GM18951 (cell line): ENCODE results near the gene SCUBE1.

Source experiments
- POLR2A ChIP-seq: IDR thresholded peaks from 4 replicates; pipeline ENCODE4 v1.6.1; 2011; ENCODE audit warnings: mild to moderate bottlenecking; ENCODE audit not compliant: insufficient read length, insufficient read depth; ENCODE audit errors: extremely low read depth
- in situ Hi-C: fragments of 300-500 bp; cut with MboI; formaldehyde crosslinking; loops from one replicate; pipeline ENCODE4 v1.12.0; 2022; ENCODE audit warnings: low sequenced_read_pairs, mixed read lengths, inconsistent platforms; ENCODE audit not compliant: unreplicated experiment

The SCUBE1 gene

GRCh38 chr22:43343262-43343669 lies at the start of gene SCUBE1:
Gene SCUBE1 (minus strand): TSS chr22:43343372. CDS start chr22:43343261, 111 bp downstream.
- TF ChIP-seq POLR2A = no peak
- in situ Hi-C loops = no loop called here

- TF ChIP-seq POLR2A = no peak
- in situ Hi-C loops = loop anchor here (25.0 kb wide), 1 partner anchor 495 kb away; the partner anchor contains the start of gene PNPLA5
Observed at GRCh38 chr22:43392385-43392989, 49.3 kb upstream of the SCUBE1 start.

GRCh38 chr22:43391306-43391705 lies 48.1 kb upstream of the SCUBE1 start:
- in situ Hi-C loops = loop anchor here (25.0 kb wide), 1 partner anchor 496 kb away; the partner anchor contains the start of gene PNPLA5
- no peak for TF ChIP-seq POLR2A

DNA sequence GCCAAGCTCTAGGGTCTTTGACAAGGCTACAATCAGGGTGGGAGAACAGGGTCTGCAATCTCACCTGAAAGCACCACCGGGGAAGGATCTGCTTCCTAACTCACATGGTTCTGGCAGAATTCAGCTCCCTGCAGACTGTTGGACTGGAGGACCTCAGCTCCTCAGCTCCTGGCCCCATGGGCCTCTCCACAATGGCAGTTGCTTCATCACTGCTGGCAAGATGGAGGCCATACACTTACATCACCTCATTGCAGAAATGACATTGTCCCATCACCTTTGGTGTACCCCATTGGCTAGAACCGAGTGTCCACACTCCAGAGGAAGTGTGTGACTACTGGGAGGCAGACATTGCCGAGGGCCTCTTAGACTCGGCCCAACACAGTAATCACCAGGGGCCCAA lies 47.7 kb upstream of the SCUBE1 start:
- in situ Hi-C loops = loop anchor here (25.0 kb wide), 1 partner anchor 496 kb away; the partner anchor contains the start of gene PNPLA5

DNA sequence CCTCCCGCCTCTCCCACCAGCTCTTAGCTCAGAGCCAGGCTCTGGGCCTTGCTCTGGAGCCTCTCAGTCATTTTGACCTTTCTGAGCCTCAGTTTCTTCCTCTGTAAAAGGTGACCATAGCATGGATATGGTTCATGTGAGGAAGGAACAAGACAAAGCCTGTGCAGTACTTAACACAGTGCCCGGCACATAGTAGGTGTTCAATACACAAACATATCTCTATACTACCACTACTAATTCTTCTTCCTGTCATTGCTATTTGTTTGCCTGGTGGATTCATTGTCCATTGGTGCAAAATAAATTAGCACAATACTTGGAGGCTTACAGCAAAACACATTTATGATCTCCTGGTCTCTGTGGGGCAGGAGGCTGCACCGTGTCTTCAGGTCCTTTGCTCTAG lies 47.0 kb upstream of the SCUBE1 start:
- in situ Hi-C loops = loop anchor here (25.0 kb wide), 1 partner anchor 497 kb away; the partner anchor contains the start of gene PNPLA5
- no peak for TF ChIP-seq POLR2A

More for the DNA sequence above, 47.7 kb upstream of the SCUBE1 start:
- TF ChIP-seq POLR2A = no peak

- no peak for TF ChIP-seq POLR2A
- in situ Hi-C loops = loop anchor here (5.0 to 25.0 kb wide), 2 partner anchors 117 to 498 kb away; partner anchors contain the start of gene PNPLA5
Observed at GRCh38 chr22:43389227-43389836, 46.2 kb upstream of the SCUBE1 start.

DNA sequence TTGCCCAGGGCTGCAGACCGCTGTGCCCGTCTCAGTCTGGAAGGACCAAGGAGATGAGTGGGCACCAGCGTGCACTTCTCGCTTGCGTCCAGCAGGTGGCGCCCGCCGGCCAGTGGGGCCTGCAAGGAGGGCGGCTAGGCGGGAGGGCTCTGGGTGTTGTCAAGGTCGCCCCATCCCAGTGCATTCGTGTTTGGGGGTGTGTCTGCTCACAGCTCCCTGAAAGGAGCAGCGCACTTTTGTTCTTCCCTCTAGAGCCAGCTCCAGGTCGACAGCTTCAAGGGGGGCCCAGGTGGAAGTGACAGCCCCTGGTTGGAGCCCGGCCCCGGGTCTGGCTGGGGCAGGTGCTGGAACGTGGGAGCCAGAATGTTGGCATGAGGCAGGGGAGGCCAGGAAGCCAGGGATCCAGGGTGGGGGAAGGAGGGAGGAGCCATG lies 45.3 kb upstream of the SCUBE1 start:
- TF ChIP-seq POLR2A = no peak
- in situ Hi-C loops = loop anchor here (5.0 to 25.0 kb wide), 2 partner anchors 116 to 499 kb away; partner anchors contain the start of gene PNPLA5

DNA sequence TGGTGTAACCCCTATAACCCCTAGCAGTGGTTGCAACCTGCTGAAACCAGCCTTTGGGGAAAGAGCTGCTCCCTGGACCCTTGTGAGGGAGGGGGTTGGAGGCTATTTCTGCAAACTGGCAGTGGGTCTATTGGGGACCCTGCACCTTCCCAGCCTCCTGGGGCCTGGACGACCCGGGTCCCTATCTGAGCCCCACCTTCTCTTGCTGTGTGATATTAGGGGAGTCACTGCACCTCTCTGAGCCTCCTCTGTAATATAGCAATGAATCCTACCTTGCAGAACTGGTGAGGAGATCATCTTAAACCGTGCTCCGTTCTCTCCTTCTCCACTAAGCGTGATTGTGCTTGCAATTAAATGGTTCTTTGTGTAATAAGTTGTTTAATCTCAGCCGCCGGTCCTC lies 44.6 kb upstream of the SCUBE1 start:
- in situ Hi-C loops = loop anchor here (5.0 to 25.0 kb wide), 2 partner anchors 116 to 499 kb away; partner anchors contain the start of gene PNPLA5
- TF ChIP-seq POLR2A = no peak

GRCh38 chr22:43385770-43386641 lies 42.8 kb upstream of the SCUBE1 start:
- in situ Hi-C loops = loop anchor here (5.0 to 25.0 kb wide), 2 partner anchors 114 to 501 kb away; partner anchors contain the start of gene PNPLA5
- no peak for TF ChIP-seq POLR2A

DNA sequence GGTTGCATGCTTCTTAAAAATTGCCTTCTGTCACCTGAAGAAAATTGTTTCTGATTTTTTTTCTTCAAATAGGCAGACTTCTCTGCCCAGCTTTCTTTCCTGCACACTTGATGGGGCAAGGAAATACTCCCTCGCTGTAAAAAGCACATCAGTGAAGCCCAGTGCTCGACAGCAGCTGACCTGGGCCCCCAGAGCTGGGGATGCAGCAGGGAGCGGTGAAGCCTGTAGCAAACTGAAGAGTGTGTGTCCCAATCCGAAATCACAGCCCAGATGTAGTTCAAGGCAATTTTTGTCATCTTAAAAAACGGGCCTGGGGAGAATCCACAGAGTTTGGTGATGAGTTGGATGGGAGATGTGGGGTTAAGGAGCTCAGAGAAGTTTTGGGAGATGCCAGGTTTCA lies 41.7 kb upstream of the SCUBE1 start:
- no peak for TF ChIP-seq POLR2A
- in situ Hi-C loops = loop anchor here (5.0 to 25.0 kb wide), 2 partner anchors 113 to 502 kb away; partner anchors contain the start of gene PNPLA5

GRCh38 chr22:43381693-43382092 lies 38.5 kb upstream of the SCUBE1 start:
- in situ Hi-C loops = loop anchor here (25.0 kb wide), 1 partner anchor 506 kb away; the partner anchor contains the start of gene PNPLA5
- no peak for TF ChIP-seq POLR2A

DNA sequence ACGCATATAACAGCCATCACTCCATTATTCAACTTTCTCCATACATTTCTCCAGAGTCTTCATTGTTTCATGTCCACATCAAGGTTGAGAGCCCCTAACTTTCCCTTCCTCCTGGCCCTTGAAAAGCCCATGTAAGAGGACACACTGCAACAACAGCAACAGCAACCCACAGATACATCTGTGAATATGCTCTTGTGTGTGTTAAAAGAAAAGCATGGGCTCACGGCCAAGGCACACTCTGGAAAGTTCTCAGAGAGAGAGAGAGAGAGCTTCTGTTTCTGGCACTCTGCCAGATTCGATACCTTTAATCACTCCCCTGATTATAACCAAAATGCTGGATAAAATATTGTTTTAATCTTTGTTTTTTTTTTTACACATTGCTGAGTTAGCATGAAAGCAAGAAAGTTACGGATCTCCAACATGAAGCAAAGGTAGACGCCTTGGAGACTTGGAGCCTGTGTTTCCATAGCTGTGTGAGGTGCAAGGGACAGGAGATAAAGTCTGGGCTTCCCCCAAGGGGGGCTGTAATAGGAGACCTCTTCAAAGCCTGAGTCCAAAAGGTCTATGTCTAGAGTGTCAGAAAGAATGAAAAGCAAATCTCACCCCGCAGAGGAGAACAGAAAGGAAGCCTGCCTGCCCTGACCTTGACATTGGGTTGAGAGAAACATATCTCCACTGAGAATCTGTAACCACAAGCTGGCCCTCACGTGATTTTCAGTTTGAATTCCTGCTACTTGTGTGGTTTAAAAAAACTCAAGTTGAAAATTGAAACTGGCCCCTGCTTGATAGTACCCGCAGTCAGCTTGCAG lies 34.9 kb upstream of the SCUBE1 start:
- no peak for TF ChIP-seq POLR2A
- in situ Hi-C loops = loop anchor here (25.0 kb wide), 1 partner anchor 509 kb away; the partner anchor contains the start of gene PNPLA5
